ENCODE results near the gene FRMPD2.

FRMPD2 gene

DNA sequence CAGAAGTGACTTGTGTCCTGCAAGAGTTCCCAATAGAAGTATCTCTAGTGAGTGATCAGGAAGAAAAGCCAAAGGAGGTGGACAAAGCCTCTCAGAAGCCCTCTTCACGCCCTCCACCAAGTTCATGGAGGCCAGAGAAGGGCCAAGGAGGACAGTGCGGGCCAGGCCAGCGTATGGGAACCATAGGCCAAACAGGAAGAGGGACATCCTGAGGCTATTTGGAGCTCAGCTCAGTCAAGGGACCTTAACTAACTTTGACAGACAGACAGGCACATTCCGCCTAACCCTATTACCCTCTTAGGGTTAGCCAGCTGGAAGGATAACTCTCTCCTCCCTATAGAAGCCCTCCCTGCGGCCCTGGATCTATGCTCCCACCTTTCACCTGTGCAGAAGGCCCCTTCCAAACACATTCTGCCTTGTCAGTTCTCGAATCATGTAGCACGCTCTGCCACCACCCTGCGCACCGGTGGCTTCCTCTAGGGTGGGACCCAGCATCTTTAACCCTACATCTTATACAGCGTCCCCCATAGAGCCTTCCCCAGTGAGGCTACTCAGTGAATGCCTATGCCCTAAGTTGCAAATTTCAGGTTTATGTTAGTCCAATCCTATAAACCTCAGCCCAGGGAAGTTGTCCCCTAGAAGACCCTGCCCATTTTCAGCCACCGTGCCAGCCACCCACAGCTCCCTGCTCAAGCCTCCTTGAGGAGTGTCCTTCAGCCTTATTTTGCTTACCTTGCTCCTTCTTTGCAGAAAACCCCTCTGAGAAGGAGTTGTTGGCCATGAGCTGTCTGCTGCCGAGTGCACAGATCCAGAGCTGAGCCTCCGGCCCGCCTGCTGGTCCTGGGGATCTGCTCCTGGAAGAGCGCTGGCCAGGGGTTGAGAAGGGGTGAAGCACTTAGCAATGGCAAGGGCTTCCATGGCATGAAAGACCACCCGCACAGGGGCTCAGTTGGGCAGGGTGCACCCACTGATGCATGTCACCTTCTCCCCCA lies 36.9 kb downstream of the FRMPD2 start:
- no peak for TF ChIP-seq CTCF (IDR thresholded peaks at IDR 0.05; ENCODE audit: low read depth, low read length)
- DNase-seq (ENCODE audit: extremely low read depth, low read depth), result no peak

GRCh38 chr10:48236199-48236621 lies 38.3 kb downstream of the FRMPD2 start:
- TF ChIP-seq CTCF (IDR thresholded peaks at IDR 0.05; ENCODE audit: low read depth, low read length), result no peak
- no peak for DNase-seq (ENCODE audit: extremely low read depth, low read depth)

GRCh38 chr10:48235501-48235900 lies 39.0 kb downstream of the FRMPD2 start:
- no peak for TF ChIP-seq CTCF (IDR thresholded peaks at IDR 0.05; ENCODE audit: low read depth, low read length)
- DNase-seq (ENCODE audit: extremely low read depth, low read depth), result no peak

DNA sequence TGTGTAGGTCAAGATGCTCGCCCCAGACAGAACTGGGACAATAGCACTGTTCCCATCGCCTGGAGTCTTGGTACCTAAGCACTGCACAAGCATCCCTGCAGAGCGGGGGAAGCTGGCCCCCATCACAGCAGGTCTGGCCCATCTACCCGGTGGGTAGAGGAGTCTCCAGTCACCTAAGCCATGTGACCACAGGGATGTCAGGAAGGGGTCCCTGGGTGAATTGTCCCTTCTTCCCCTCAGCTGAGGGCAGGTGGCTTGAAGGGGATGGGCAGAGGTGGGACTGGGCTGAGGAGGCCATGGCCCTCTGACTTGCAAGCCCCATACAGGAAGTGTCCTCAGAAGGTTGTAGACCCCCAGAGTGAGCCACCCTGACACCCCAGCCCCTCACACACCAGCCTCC lies 39.7 kb downstream of the FRMPD2 start:
- DNase-seq (ENCODE audit: extremely low read depth, low read depth), result no peak
- no peak for TF ChIP-seq CTCF (IDR thresholded peaks at IDR 0.05; ENCODE audit: low read depth, low read length)

- no peak for TF ChIP-seq CTCF (IDR thresholded peaks at IDR 0.05; ENCODE audit: low read depth, low read length)
- no peak for DNase-seq (ENCODE audit: extremely low read depth, low read depth)
Observed at GRCh38 chr10:48234295-48234694, 40.2 kb downstream of the FRMPD2 start.

DNA sequence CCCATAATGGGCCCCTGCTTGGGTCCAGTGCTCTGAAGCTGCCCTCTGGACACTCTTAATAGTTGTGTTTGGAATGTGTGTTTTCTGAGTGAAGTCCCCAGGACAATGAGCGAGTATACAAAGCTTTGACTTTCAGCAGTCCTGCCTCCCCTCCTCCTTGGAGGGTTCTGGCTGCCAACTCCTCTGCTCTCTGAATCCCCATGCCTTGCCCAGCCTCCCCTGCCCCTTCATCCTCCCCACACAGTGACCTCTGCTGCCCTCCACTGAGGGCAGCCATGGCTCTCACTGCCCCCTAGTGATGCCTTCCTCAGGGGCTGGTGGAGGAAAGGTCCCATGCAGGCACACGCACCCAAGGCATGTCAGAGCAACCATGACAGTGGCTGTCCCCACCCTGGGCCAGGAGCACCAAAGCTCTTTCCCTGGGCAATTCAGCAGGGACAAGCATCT lies 40.9 kb downstream of the FRMPD2 start:
- no peak for TF ChIP-seq CTCF (IDR thresholded peaks at IDR 0.05; ENCODE audit: low read depth, low read length)
- DNase-seq (ENCODE audit: extremely low read depth, low read depth), result no peak

DNA sequence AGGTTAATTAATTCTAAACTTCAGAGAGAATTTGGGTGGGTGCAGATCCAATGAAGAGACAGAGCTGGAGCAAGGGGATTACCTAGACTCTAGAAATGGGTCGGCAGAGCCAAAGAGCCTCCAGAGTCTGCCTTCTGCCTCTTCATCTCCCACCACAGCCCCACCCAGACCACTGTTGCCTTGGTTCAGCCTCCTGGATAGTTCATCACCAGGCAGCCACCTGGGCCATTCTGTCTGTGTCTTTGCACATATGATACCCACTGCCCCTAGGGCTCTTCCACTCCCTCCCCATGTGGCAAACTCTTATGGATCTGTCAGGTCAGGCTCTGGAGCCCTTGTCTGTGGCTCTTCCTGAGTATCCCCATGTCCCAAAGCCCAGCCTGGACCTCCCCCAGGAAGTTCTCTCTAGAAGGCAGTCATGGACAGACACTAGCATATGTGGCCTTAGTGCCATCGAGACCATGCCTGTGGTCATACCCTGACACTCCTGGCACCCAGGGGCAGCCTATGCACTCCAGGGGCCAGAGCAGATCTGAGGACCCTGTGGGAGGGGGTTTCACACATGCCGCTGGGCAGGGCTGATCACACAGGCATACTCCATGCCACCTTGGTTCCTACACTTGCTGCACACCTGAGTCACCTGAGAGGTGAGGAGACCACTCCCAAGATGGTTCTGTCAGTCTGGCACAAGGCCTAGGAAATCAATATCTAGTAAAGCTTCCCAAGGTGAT lies 41.6 kb downstream of the FRMPD2 start:
- no peak for TF ChIP-seq CTCF (IDR thresholded peaks at IDR 0.05; ENCODE audit: low read depth, low read length)
- no peak for DNase-seq (ENCODE audit: extremely low read depth, low read depth)
